ENCODE data around the gene BCL2L12. TPM values are rescaled to one million over a fixed set of nuclear protein-coding genes. Genes with fewer than 3 reads are reported as not detected.

The BCL2L12 gene
- total RNA-seq, 4 donors from 2014 or later: 4.4 to 12.9 (median 5.8) TPM

GRCh38 chr19:49656456-49657109 lies 9.2 kb upstream of the BCL2L12 start:
- DNase-seq: no peak
- H3K4me1 ChIP-seq: peaks cover 0 to 16% (median 0%) of the 10 kb centered on the region in 3 donors
- H3K27me3 ChIP-seq: no peaks in the 10 kb centered on the region
- no peak overlapping the region for H3K27ac ChIP-seq
- intact Hi-C loops (cut with DNase I): no loop called here
- no peak for TF ChIP-seq POLR2A (IDR thresholded peaks at IDR 0.05)
- TF ChIP-seq, protein P1, sequence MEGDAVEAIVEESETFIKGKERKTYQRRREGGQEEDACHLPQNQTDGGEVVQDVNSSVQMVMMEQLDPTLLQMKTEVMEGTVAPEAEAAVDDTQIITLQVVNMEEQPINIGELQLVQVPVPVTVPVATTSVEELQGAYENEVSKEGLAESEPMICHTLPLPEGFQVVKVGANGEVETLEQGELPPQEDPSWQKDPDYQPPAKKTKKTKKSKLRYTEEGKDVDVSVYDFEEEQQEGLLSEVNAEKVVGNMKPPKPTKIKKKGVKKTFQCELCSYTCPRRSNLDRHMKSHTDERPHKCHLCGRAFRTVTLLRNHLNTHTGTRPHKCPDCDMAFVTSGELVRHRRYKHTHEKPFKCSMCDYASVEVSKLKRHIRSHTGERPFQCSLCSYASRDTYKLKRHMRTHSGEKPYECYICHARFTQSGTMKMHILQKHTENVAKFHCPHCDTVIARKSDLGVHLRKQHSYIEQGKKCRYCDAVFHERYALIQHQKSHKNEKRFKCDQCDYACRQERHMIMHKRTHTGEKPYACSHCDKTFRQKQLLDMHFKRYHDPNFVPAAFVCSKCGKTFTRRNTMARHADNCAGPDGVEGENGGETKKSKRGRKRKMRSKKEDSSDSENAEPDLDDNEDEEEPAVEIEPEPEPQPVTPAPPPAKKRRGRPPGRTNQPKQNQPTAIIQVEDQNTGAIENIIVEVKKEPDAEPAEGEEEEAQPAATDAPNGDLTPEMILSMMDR (IDR thresholded peaks at IDR 0.05): no peak
- H3K9me3 ChIP-seq: no peaks in the 10 kb centered on the region
- 87 to 98% methylated on average over 6 to 12 of the region's 17 CpGs for WGBS, 2 donors
- peaks cover 59 to 100% (median 81%) of the 10 kb centered on the region in 3 donors for H3K36me3 ChIP-seq
- no peak overlapping the region for H3K4me3 ChIP-seq

GRCh38 chr19:49657493-49658138 lies 8.1 kb upstream of the BCL2L12 start:
- no peaks in the 10 kb centered on the region for H3K27me3 ChIP-seq
- WGBS, 2 donors: 88 to 91% methylated on average over 13 to 14 of the region's 22 CpGs
- peaks cover 66 to 100% (median 87%) of the 10 kb centered on the region in 3 donors for H3K36me3 ChIP-seq
- no peak overlapping the region for H3K4me3 ChIP-seq
- DNase-seq: no peak
- H3K4me1 ChIP-seq: peaks cover 0 to 20% (median 0%) of the 10 kb centered on the region in 3 donors
- no peak overlapping the region for H3K27ac ChIP-seq
- intact Hi-C loops (cut with DNase I): no loop called here
- TF ChIP-seq, protein P1 (IDR thresholded peaks at IDR 0.05): no peak
- TF ChIP-seq POLR2A (IDR thresholded peaks at IDR 0.05): no peak
- H3K9me3 ChIP-seq: no peaks in the 10 kb centered on the region

GRCh38 chr19:49658139-49658517 lies 7.6 kb upstream of the BCL2L12 start:
- DNase-seq: no peak
- WGBS, 2 donors: no CpG with 5 or more reads among the region's 15 CpGs
- H3K36me3 ChIP-seq: peaks cover 61 to 100% (median 86%) of the 10 kb centered on the region in 3 donors

DNA sequence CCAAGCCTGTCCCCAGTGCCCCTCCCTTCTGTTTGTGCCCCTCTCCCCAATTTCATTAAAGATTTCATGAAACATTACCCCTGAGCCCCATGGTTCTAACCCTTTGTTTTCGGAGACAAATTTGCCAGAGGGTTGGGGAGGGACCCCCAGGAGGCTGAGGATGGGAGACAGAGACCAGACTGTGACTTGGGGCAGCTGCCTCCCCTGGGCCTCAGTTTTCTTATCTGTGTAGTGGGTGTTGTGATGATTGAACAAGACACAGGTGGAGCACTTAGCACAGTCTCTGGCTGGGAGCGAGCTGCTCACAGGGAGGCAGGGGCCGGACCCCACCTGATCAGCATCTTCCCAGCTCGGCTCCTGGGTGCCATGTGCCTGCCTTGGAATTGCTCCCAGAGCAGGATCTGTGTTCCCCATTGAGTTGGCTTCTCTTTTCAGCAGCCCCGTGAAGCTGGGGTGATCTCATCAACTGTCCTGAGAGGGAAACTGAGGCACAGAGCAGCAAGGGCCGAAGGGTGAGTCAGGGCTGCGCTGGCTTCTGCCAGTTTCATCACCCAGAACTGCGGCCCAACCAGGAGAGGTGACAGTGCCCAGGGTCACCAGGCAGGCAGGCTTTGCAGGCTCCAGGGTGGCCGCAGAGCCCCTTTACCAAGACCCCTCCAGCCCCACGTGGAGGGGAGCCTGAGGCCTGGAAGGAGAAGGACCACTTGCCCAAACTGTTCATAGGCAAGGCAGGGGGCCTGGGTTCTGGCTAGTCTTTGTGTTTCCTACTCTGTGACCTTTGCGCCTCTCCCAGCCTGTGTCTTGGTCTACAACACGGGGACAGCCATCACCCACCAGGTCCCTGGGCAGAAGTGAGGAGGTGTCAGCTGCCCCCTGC lies 6.9 kb upstream of the BCL2L12 start:
- Histone ChIP-seq H3K36me3 (peaks cover 54 to 94% (median 79%) of the 10 kb centered on the region in 3 donors), H3K27me3 (no peaks in the 10 kb centered on the region), H3K27ac (no peak overlapping the region), H3K9me3 (no peaks in the 10 kb centered on the region), H3K4me3 (no peak overlapping the region), H3K4me1 (peaks cover 3 to 32% (median 4%) of the 10 kb centered on the region in 3 donors)
- TF ChIP-seq POLR2A (IDR thresholded peaks at IDR 0.05): no peak
- TF ChIP-seq, protein P1 (IDR thresholded peaks at IDR 0.05): no peak
- WGBS, 2 donors: 89 to 100% methylated on average over 2 to 3 of the region's 12 CpGs
- DNase-seq: no peak
- intact Hi-C loops (cut with DNase I): no loop called here

More at GRCh38 chr19:49658139-49658517, 7.6 kb upstream of the BCL2L12 start:
- H3K4me1 ChIP-seq: peaks cover 0 to 25% (median 0%) of the 10 kb centered on the region in 3 donors
- intact Hi-C loops (cut with DNase I): no loop called here
- no peak overlapping the region for H3K4me3 ChIP-seq
- TF ChIP-seq, protein P1 (IDR thresholded peaks at IDR 0.05): no peak
- H3K9me3 ChIP-seq: no peaks in the 10 kb centered on the region
- H3K27me3 ChIP-seq: no peaks in the 10 kb centered on the region
- H3K27ac ChIP-seq: no peak overlapping the region

Measured in esophagus squamous epithelium (tissue), 5 donors.